NCI-H2196 (cell line): ENCODE results near the gene ISM1.

Experiments used
- DNase-seq: peaks from one replicate; lab custom pipeline; 2025; ENCODE audit not compliant: unreplicated experiment; lab: John Stamatoyannopoulos, UW

ISM1 gene

DNA sequence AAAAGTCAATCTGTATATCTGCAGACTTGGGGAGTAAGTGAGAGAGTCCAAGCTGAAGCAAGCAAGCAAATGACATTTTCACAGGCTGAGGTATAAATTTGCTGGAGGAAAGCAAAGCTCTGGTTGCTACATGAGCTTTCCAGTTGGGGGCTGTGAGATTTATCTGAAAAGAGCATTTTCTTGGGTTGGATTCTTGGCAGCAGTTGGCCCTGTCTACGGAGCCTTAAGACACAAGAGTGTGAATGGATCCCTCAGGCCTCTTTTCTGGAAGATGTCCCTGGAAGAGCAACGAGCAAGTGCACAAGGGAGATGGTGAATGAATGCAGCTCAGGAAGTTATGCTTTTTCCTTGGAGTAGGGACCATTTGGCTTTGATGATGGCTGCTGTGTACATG, 30.8 kb downstream of the ISM1 start:
- DNase-seq: no peak

DNA sequence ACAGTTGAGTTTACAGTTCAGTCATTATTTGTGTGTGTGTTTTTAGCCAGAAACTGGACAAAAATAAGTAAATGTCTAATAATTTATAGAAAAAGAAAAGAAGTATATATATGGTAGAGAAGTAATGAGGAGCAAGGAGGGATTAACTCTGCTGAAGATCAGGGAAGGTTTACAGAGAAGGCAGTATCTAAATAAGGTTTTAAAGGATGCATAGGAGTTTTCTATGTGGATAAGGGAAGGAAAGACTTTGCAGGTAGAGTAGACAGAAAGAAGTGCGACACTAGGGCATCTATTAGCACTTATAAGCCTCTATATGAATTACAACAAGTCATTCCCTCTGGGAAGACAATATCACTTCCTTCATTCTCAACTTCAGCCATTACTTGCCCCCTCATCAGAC, 34.3 kb downstream of the ISM1 start:
- DNase-seq: no peak

DNA sequence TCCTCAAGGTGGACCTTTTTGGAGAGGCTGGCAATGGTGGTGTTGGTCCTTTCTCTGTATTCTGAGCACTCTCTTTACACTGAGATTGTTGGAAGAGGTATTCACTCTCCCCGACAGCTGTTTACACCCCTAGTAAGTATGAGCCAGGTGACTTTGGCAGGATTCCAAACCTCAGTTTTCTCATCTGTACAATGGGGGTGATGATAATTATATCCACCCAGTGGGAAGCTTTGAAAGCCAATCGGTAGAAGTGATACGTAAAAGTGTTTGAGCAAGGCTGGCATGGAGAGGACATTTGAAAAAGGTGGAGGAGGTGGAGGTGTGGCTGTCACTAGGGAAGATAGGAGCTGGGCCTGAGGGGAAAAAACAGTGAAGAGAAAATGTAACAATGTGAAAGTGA, 35.5 kb downstream of the ISM1 start:
- DNase-seq: no peak

DNA sequence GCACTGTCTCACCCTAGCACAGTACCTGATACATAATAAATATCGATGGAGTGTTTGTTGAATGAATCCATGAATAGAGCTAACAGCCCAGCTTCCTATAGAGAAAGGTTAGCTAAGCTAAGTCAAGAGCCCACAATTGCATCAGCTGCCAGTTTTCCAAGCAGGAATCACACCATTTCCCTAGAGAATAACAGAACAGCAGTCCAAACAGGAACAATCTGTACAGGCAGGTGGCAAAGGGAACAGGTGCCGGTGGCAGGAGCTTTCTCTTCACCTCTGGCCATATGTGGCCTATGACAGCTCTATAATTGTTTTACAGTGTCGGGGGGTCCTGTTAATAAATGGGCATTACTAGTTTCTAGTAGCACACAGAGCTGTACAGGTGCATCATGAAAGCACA, 38.8 kb downstream of the ISM1 start:
- no peak for DNase-seq

DNA sequence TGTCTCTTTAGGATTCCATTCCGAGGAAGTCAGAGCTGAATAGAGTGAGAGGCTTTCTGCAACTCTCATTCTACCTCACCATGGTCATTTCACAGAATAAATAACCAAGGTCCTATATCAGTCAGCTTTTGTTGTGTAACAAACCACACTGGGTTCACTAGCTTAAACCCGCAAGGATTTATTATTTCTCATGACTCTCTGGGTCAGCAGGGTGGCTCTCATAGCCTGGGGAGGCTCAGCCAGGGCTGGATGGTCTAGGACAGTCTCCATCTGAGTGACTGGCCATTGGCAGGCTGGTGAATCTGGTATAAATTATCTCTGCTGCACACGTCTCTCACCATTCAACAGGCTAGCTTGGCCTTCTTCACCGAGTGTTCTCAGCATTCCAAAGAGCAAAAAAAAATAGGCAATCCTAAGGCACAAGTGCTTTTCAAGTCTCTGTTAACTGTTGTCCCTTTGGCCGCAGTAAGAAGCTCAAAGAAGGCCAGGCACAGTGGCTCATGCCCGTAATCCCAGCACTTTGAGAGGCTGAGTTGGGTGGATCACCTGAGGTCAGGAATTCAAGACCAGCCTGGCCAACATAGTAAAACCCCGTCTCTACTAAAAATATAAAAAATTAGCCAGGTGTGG, 39.7 kb downstream of the ISM1 start:
- no peak for DNase-seq

DNA sequence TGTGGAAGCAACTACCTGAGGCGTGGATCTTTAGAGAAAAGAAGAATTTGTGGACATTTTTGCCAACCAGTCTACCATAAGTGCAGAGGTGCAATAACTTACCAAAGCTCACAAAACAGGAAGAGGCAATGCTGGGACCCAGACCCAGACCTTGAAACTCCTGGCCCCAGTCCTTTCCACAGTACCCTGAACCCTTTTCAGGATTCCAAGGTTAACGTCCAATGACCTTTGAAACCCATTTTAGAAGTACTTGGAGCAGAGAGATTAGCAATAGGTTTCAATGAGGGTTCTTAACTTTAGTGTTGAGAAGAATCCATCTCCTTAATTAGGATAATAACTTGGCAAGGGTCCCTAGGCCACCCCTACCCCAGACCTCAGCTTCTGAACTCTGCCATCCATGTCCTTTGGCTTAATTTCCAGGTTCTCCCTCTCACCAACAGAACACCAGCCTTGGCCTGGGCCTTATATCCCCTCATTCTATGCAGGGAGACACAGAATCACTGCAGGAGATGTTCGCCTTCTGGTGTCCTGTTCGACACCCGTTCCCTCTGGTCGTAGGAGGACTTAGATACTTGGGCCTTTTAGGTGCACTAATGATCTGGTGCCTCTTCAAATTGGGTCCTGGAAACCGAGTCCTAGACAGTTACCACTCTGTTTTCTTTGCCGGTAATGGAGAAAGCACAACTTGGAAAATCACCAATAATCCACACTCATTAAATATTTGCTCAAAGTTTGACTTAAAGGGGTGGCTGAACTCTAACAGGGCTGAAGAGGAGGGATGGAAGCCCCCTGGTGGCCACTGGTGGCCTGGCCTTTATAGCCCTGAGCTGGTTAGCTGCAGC, 40.6 kb downstream of the ISM1 start:
- no peak for DNase-seq

DNA sequence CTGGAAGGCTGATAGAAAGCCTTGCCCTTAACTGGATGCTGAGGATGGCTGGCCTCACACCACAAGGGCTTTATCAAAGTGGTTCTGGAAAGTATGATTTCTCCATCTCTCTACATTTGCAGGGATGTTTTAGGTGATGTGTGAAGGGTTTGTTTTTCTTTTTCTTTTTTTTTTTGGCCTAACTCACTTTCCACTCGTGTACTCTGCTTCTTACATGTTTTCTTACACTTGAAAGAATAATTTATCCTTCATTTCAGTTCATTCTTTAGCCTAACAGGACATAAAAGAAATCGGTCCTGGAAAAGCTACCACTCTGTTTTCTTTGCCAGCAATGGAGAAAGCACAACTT, 41.2 kb downstream of the ISM1 start:
- DNase-seq: no peak

DNA sequence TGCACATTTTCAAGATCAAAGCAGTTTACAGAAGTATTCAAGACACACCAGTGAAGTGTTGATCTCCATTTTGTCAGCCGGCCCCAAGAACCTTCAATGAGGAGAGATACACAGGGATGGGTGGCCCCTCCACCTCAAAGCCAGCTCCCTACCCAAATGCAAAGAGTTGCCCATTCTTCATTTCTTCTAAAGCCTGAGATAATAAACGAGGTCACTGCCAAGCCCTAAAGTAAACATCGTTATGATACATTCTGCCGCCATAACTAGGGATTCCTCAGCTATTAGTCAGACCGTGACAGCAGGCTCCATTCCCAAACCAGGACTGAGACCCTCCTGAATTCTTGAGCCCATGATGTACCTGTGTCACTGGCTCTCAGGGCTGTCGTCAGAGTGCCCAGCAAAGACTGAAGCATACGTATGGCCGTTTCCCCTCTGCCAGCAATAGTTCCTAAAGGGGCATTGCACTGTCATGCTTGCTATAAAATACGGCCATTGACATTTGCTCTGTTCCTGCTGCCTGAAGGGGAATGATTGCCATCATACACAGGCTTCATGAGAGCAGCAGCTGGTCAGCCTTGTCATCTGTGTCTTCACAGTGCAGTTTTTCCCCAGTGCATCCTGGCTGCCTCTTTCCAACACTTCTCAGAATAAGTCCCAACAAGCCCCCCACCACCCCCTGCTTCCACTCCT, 41.7 kb downstream of the ISM1 start:
- DNase-seq: no peak

DNA sequence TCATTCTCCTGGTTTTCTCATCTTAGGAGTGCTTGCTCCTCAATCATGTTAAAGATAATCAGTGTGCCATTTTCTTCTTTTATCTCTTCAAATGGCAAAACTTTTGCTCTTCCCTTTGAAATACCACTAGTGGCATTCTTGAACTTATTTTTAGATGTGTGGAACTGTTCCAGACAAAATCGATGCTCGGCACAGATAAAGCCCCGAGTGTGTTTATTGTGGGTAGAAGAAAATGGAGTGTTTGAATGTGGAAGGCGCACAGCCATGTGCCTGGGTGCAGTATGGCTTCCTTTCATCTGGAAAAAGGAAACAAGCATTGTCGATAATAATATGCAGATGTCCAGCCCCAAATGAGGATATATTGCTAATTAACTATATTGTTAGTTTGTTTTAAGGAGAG, 42.4 kb downstream of the ISM1 start:
- DNase-seq: no peak

DNA sequence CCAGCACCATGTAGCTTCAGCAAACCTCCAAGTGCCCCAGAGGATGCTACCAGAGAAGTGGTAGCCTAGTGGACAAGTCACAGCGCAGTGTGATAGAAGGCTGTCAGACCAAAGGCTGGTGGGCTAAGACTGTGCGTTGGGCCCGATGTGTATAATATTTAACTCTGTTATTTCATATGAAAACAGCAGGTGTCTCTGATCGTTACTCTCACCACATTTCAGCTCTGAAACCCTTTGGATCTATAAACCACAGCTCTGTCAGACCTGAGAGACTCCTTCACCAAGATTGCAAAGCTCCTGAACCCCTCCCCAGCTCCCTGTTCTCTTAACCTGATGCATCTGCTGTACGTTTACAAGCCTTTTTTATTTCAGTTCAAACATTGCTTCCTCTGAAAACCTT, 43.8 kb downstream of the ISM1 start:
- DNase-seq: no peak

DNA sequence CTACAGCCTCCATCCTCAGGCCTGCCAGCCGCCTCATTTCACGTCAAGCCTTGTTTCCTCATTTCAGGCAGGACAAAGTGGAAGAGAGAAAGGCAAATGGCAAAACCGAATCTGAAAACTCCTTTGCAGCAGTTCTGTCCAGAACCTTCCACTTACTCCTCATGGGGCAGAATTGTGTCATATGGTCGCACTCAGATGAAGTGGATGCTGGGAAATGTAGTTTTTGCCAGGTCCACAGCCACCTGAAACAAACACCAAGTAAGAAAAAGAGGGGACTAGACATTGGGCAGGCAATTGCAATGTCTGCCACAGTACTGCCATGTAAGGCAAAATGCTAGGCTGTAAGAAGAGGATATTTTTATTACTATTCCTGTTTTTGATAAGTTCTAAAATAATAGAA, 44.9 kb downstream of the ISM1 start:
- no peak for DNase-seq

DNA sequence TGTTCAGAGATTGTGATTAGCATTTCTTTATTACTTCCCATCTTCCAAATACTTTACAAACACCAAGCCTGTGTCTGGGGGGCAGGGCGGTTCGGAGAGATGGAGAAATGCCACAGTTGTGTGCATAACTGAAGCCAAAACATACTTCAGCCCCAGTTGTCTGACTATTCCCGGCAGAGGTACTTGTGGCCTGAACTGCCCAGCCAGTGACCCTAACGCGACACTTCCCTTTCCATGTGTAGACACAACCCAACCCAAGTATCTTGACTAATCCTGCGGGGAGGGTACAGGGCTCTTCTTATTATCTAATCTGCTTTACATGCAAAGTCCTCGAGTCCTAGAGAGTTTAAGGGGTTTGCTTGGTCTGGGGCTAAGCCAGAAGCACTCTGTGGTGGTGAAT, 46.2 kb downstream of the ISM1 start:
- no peak for DNase-seq

DNA sequence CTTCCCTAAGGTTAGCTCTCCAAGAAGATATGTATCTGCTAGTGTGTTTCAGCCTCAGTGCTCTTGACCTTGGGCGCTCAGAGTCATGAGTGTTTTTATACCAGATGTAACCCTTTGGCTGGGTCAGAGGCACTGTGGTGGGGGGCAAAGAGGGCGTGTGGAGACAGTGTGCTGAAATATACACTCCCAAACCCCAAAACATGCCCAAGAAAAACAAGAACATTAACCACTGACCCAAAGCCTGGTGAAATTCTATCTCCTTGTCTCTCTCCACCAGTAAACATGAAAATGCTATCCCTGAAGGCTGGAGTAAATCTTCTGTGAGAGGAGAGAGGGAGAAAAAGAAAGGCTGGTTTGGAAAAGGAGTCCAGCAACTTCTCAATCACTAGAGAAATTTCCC, 47.9 kb downstream of the ISM1 start:
- DNase-seq: no peak

DNA sequence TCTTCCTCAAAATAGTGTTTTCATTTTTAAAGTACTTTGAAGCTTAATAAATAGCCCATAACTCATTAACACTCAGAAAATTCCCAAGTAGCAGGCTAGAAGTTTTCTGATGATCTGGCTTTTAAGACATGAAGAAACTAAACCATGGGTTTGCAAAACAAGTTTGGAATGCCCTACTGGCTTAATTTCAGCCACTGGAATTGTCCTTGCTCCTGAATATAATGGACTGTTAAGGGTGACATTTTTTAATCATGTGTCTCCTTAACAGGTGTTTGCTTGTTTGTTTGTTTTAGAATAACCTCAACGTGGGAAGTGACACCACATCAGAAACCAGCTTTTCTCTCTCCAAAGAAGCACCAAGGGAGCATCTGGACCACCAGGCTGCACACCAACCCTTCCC, 49.1 kb downstream of the ISM1 start:
- no peak for DNase-seq

DNA sequence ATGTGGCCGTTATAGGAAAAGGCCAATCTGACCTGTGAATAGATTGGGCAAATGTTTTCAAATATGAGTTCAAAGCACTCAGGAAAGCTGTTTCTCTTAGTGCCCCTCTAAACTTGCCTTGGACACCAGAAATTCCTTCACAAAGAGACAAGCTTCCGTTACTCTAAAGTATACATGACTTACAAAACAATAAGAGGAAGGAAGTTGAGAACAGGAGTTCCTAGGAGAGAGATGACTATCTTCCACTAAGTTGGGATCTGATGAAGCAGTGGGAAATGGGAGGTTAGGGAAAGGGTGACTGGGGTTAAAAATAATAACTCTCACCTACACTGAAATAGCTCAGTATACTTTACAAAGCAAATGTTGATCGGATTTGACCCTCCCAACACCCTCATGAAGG, 50.0 kb downstream of the ISM1 start:
- DNase-seq: no peak

DNA sequence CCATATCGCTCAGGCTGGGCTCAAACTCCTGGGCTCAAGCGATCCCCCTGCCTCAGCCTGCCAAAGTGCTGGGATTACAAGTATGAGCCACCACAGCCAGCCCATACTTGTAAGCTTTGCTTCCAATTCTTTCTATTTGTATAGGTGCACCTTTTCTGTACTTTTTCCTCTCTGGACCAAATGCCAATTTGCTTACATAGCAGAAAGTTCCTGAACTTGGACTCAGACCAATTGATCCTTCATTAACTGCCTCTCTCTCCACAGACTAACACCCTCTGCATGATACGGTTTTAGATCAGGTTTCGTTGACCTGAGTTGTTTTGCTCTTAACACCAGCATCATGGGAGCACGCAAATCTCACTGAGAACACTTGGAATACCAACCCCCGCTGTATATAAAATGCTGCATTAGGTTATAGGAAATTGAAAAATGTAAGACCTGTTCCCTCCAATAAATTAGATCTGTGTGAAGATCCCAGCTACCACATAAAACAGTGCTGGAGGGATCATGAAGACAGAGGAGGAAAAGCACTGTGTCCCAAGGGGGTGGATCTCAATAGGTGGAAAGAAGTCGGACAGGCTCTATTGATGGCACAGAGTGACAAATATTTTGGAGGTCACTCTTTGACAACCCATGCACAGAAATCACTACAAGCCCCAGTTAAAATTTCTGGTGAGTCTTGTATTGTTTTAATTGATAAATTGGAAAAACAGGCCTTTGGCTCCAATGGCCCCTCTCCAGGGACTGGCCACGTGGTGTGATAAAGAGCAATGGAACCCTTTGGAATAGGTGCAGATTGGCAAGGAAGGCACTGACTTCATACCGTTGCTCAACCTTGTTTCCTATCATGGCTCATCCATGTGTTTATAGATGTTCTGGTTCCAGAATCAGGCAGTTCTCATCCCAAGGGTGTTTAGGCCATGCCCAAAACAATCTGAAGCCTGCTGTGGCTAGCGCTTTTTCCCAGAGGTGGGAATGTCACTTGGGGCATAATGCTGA, 51.2 kb downstream of the ISM1 start:
- DNase-seq: no peak

DNA sequence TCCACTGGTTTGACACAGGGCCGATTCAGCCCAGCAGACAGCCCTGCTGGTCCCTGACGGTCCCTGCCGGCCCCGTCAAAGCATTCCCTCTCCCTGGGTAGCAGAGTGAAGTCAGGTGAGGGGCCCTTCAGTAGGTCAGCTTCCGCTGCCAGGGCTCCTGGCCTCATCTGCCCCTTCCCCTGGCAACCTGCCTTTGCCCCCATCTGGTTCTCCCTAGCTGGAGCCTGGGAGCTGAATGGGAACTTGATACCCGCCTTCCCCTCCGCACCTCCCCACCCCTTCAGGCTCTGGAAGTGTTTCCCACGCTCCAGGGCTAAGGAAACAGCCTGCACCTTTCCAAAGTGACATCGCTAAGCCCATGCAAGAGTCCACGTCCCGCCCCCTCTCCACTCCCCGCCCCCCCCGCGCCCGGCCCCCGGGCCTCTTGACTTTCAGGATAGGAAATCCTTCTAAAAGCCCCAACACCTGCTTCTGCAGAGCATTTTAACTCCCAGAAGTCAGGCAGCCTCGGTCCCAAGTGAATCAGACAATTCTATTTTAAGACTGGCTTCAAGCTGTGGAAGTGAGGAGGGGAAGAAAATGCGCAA, 53.3 kb downstream of the ISM1 start:
- no peak for DNase-seq

DNA sequence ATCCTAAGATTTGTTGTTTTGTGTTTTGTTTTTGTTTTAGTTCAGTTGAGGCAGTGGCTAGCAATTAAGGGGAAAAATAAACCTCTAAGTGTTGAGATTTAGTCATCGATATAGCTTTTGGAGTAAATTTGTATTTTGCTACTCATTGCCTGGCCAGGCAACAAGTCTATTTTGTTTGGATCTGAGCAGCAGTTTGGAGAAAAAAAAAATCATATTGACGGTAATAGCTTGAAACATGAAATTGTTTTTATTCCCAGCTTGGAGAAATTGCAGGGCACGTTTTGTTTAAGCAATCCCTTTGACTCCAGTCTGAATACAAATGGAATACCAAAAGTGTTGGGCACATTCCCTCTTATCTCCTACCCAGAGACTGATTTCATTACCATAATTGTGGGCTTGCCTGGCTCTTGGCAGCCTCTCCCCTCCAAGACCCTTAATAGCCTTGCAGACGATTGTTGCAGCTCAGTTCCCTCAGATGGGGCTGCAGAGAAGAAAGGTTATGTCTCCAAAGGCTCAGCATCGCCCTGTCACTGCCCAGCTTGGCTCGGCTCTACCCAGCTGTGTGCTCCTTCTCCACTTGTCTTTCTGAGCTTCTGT, 56.0 kb downstream of the ISM1 start:
- DNase-seq: no peak

DNA sequence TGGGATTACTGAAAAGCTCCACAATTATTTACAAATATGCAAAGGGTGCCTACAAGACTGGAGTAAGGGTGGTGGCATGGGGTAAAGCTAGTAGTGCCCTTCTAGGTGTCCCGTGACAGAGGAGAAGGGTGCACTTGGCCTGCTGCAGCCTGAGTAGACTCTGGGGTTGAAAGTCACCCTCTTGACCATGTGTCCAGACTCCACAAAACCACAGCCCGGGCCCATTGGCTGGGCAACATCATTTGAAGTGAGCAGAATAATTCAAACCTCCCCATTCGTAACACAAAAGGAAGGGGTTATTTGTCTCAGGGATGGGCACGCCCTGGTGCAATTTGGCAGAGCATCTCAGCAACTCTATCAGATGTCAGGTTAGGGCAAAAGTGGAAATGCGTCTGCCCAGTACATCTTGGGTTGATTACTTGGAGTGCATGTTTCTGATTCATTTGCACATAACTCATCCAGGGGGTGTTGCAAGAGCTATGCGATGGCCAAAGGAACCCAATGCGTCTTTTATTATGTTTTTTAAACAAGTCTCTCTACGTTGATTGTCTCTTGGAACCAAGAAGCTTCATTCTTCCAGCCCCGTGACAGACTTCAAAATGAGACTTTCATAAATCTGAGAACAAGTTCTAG, 56.7 kb downstream of the ISM1 start:
- no peak for DNase-seq
